Esophagus muscularis mucosa (tissue), 4 donors: ENCODE data around the gene TNFRSF25. TPM values are rescaled to one million over a fixed set of nuclear protein-coding genes. Genes with fewer than 3 reads are reported as not detected.

ENCODE experiments used
- DNase-seq: peaks from one replicate; pipeline ENCODE4 v3.0.0-alpha.2; 2017; ENCODE audit errors: extremely low spot score
- H3K27ac ChIP-seq, 4 donors: fragments of 200-600 bp; sonication (generic); replicated peaks in 1 of 4; 1 replicate in 3 of 4; 2 replicates in 1 of 4; pipeline ENCODE4 v1.5.1; 2016 to 2019; ENCODE audit warnings: mild to moderate bottlenecking in 1 of 4
- H3K27me3 ChIP-seq, 4 donors: fragments of 200-600 bp; sonication (generic); one replicate each; pipeline versions ENCODE4 v1.5.1 to v1.6.0; 2016 to 2019
- H3K36me3 ChIP-seq, 4 donors: fragments of 200-600 bp; sonication (generic); one replicate each; pipeline ENCODE4 v1.5.1; 2016 to 2019
- H3K4me1 ChIP-seq, 4 donors: fragments of 200-600 bp; sonication (generic); one replicate each; pipeline ENCODE4 v1.5.1; 2016 to 2019
- H3K4me3 ChIP-seq, 4 donors: fragments of 200-600 bp; sonication (generic); 1 replicate in 2 of 4; 2 replicates in 2 of 4; pipeline ENCODE4 v1.5.1; 2016 to 2019; ENCODE audit warnings: mild to moderate bottlenecking in 4 of 4, moderate library complexity in 1 of 4
- H3K9me3 ChIP-seq, 4 donors: fragments of 200-600 bp; sonication (generic); 1 replicate in 3 of 4; 2 replicates in 1 of 4; pipeline ENCODE4 v1.5.1; 2016 to 2019
- EP300 ChIP-seq: sonication (generic); formaldehyde crosslinking; IDR thresholded peaks from one replicate; pipeline ENCODE4 v1.6.1; 2017; ENCODE audit warnings: antibody characterized with exemption
- POLR2A ChIP-seq: fragments of 450-650 bp; IDR thresholded peaks from one replicate; pipeline ENCODE4 v1.6.1; 2017; ENCODE audit warnings: antibody characterized with exemption, moderate library complexity, mild to moderate bottlenecking, low read depth
- POLR2AphosphoS5 ChIP-seq, 2 donors: sonication (generic); formaldehyde crosslinking; IDR thresholded peaks; one replicate each; pipeline ENCODE4 v1.6.1; 2017; ENCODE audit warnings: antibody characterized with exemption in 2 of 2
- WGBS: methylation state at CpG from one replicate; pipeline ENCODE4 v1.1.5; 2018; 5-methylcytosine and 5-hydroxymethylcytosine counted together
- intact Hi-C: fragments of 100-400 bp; cut with DNase I; formaldehyde crosslinking; loops from one replicate; pipeline ENCODE4 v1.15.1; 2023
- small RNA-seq, 3 donors: library from RNA; depleted of rRNA; stranded (forward); fragments of <200 nt; gene quantifications; one replicate each; pipeline ENCODE3, GENCODE V24; 2016
- total RNA-seq, 4 donors: library from RNA; depleted of rRNA; stranded (reverse); fragments of >200 nt; gene quantifications; one replicate each; pipeline versions ENCODE4 v1.1.0 to v1.2.1, GENCODE V29; 2016

Gene TNFRSF25
- total RNA-seq, 4 donors from 2014 or later, result 2.5 to 9.1 (median 9.1) TPM

- Histone ChIP-seq H3K4me1 (peaks cover 0 to 4% (median 0%) of the 10 kb centered on the region in 4 donors), H3K9me3 (no peaks in the 10 kb centered on the region), H3K36me3 (no peaks in the 10 kb centered on the region), H3K4me3 (no peak overlapping the region), H3K27ac (no peak overlapping the region), H3K27me3 (peaks cover 0 to 92% (median 22%) of the 10 kb centered on the region in 4 donors)
- intact Hi-C loops, result no loop called here
- TF ChIP-seq POLR2AphosphoS5 (IDR thresholded peaks at IDR 0.05), result no peak
- TF ChIP-seq POLR2A, result no peak
- TF ChIP-seq EP300, result no peak
- WGBS, result 62% methylated on average over 6 of the region's 6 CpGs
- DNase-seq, result no peak
Measured at GRCh38 chr1:6412896-6413295, 53.1 kb downstream of the TNFRSF25 start.

Small RNA genes within 50 kb of the gene (small RNA-seq; reads per million reads assigned to genes)
- 0 reads per million in 3 donors for gene MIR4252

Other genes starting within 250 kb of the TNFRSF25 start
- gene ICMT, start 230.2 kb downstream of the TNFRSF25 start, total RNA-seq, result 10 to 100 TPM; 60.0 to 89.5 (median 77.8) TPM
- not detected for gene HES3, start 222.0 kb downstream of the TNFRSF25 start, total RNA-seq
- gene GPR153, start 205.1 kb downstream of the TNFRSF25 start, total RNA-seq, result 10 to 100 TPM in 2 of 4 donors, 1 to 10 TPM in 2; 5.5 to 11.0 (median 9.3) TPM
- 10 to 100 TPM; 15.0 to 38.7 (median 28.6) TPM for gene ACOT7, start 72.4 kb downstream of the TNFRSF25 start, total RNA-seq
- not detected for gene HES2, start 46.3 kb downstream of the TNFRSF25 start, total RNA-seq
- gene ESPN, start 41.4 kb downstream of the TNFRSF25 start, total RNA-seq, result 1 to 10 TPM in 2 of 4 donors, under 1 TPM in 1, not detected in 1; 0.33 to 1.0 (median 1.0) TPM
- gene PLEKHG5, start 25.5 kb upstream of the TNFRSF25 start, total RNA-seq, result 10 to 100 TPM in 2 of 4 donors, 1 to 10 TPM in 2; 5.8 to 18.1 (median 12.0) TPM
- gene NOL9, start 88.3 kb upstream of the TNFRSF25 start, total RNA-seq, result 10 to 100 TPM; 16.6 to 25.0 (median 21.1) TPM
- not detected for gene TAS1R1, start 89.1 kb upstream of the TNFRSF25 start, total RNA-seq
- 10 to 100 TPM; 15.0 to 24.9 (median 16.4) TPM for gene ZBTB48, start 113.8 kb upstream of the TNFRSF25 start, total RNA-seq
- gene KLHL21, start 136.7 kb upstream of the TNFRSF25 start, total RNA-seq, result 100 to 1,000 TPM in 3 of 4 donors, 10 to 100 TPM in 1; 98.4 to 184 (median 130) TPM
- gene PHF13, start 147.6 kb upstream of the TNFRSF25 start, total RNA-seq, result 10 to 100 TPM; 16.6 to 32.1 (median 27.9) TPM
- gene THAP3, start 158.7 kb upstream of the TNFRSF25 start, total RNA-seq, result 10 to 100 TPM; 13.8 to 34.6 (median 25.0) TPM
- 10 to 100 TPM; 19.4 to 37.8 (median 29.0) TPM for gene DNAJC11, start 235.6 kb upstream of the TNFRSF25 start, total RNA-seq